ENCODE measurements around the gene RASSF8. TPM values are rescaled to one million over a fixed set of nuclear protein-coding genes. Genes with fewer than 3 reads are reported as not detected.
A peak's percentile ranks its signal among the peaks of the same experiment; 100 is the strongest.

The RASSF8 gene
- total RNA-seq, 1 donor from 2014 or later = 77.0 TPM

GRCh38 chr12:26026713-26027112, 68.2 kb downstream of the RASSF8 start:
- TF ChIP-seq, protein P1, sequence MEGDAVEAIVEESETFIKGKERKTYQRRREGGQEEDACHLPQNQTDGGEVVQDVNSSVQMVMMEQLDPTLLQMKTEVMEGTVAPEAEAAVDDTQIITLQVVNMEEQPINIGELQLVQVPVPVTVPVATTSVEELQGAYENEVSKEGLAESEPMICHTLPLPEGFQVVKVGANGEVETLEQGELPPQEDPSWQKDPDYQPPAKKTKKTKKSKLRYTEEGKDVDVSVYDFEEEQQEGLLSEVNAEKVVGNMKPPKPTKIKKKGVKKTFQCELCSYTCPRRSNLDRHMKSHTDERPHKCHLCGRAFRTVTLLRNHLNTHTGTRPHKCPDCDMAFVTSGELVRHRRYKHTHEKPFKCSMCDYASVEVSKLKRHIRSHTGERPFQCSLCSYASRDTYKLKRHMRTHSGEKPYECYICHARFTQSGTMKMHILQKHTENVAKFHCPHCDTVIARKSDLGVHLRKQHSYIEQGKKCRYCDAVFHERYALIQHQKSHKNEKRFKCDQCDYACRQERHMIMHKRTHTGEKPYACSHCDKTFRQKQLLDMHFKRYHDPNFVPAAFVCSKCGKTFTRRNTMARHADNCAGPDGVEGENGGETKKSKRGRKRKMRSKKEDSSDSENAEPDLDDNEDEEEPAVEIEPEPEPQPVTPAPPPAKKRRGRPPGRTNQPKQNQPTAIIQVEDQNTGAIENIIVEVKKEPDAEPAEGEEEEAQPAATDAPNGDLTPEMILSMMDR (IDR thresholded peaks at IDR 0.05) = no peak
- TF ChIP-seq EZH2phosphoT487 (IDR thresholded peaks at IDR 0.05) = no peak
- no peak for TF ChIP-seq EZH2 (IDR thresholded peaks at IDR 0.05)
- peaks cover 18% of the 10 kb centered on the region for H4K20me1 ChIP-seq (ENCODE audit: low read depth)
- no peak overlapping the region for H2AFZ ChIP-seq (replicated peaks)

DNA sequence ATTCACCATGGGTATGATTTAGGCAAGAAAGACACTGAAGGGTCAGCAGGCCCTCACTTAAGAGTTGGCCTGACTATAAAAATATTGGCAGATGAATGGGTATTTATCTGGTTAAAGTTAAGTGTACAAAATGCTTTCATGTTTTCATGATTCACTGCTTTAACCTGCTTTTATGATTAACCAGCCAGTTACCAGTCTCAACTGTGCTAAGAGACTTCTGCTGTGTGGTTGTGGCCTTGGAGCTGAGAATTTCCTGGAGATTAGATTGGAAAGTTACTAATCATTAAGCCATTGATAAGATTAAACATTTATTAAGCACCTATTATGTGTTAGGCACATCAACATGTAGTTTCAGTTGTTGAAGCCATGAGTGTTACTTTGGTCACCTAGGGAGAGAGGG, 68.9 kb downstream of the RASSF8 start:
- no peaks in the 10 kb centered on the region for H3K27me3 Mint-ChIP-seq (ENCODE audit: insufficient read depth, low read depth)
- peaks cover 85% of the 10 kb centered on the region for H3K79me2 ChIP-seq (ENCODE audit: low read depth)
- no peak overlapping the region for H3K4me3 ChIP-seq

More at GRCh38 chr12:26026713-26027112, 68.2 kb downstream of the RASSF8 start:
- no peak overlapping the region for H3K4me2 ChIP-seq
- peaks cover 10% of the 10 kb centered on the region for H3K4me1 ChIP-seq
- H3F3A ChIP-seq (ENCODE audit: low read depth) = peaks cover 10% of the 10 kb centered on the region
- no peak overlapping the region for H3K27ac ChIP-seq
- DNase-seq (ENCODE audit: low spot score) = no peak
- H3K9ac ChIP-seq = no peak overlapping the region
- Mint-ChIP-seq H3K9me3 (peaks cover 14% of the 10 kb centered on the region), H3K27me3 (ENCODE audit: insufficient read depth, low read depth) (no peaks in the 10 kb centered on the region), H3K27ac (no peak overlapping the region), H3K36me3 (peaks cover 17% of the 10 kb centered on the region), H3K4me3 (no peak overlapping the region), H3K4me1 (peaks cover 13% of the 10 kb centered on the region)
- H3K27me3 ChIP-seq = no peaks in the 10 kb centered on the region
- no peak overlapping the region for H3K4me3 ChIP-seq
- peaks cover 85% of the 10 kb centered on the region for H3K79me2 ChIP-seq (ENCODE audit: low read depth)
- H3K36me3 ChIP-seq = no peaks in the 10 kb centered on the region
- H3K9me3 ChIP-seq (ENCODE audit: low read depth) = no peaks in the 10 kb centered on the region

DNA sequence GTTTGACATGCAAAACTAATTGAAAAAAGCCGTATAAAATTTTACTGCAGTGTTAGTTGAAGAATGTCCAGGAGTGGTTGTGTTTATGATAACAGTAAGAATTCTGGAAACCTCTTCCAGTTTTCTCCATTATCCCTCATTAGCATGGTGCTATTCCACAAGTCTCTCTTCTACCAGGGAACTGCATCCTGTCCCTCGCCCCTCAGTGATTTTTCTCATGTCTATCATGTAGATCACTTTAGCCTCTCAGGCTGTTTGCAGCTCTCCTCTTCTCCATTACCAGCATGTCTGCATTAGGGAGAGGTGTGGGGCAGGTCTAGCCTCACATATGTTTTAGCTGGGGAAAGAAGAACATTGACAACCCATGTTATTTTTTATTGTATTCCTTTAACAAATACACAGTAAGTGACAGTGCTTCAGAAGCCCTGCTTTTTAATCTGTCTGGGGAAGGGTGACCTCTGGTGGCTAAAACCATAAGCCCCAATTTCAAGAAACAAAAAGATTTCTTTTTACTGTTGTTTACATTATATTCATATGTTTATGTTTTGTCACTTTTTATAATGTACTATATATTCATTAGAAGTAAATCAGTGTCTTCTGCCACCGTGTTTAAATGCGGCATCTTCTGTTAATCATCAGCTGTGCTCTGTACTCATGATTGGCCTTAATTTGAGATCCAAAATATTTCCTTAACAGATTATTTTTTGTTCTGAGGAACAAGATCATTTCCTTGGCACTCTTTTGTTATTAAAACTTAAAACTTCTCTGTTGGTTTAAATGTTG, 70.7 kb downstream of the RASSF8 start:
- Mint-ChIP-seq H3K4me3 (no peak overlapping the region), H3K27me3 (ENCODE audit: insufficient read depth, low read depth) (no peaks in the 10 kb centered on the region), H3K9me3 (peaks cover 10% of the 10 kb centered on the region), H3K4me1 (peaks cover 21% of the 10 kb centered on the region), H3K36me3 (peaks cover 8% of the 10 kb centered on the region), H3K27ac (no peak overlapping the region)
- no peaks in the 10 kb centered on the region for H3K9me3 ChIP-seq (ENCODE audit: low read depth)
- H3K9ac ChIP-seq = no peak overlapping the region
- peaks cover 7% of the 10 kb centered on the region for H3K4me1 ChIP-seq
- no peak overlapping the region for H2AFZ ChIP-seq (replicated peaks)
- H3K36me3 ChIP-seq = no peaks in the 10 kb centered on the region
- H3K27me3 ChIP-seq = no peaks in the 10 kb centered on the region
- H3F3A ChIP-seq (ENCODE audit: low read depth) = peaks cover 8% of the 10 kb centered on the region
- H4K20me1 ChIP-seq (ENCODE audit: low read depth) = peaks cover 36% of the 10 kb centered on the region
- DNase-seq (ENCODE audit: low spot score) = peak; percentile 59
- H3K27ac ChIP-seq = no peak overlapping the region
- H3K4me2 ChIP-seq = no peak overlapping the region
- no peak overlapping the region for H3K4me3 ChIP-seq
- TF ChIP-seq, protein P1 (IDR thresholded peaks at IDR 0.05) = peak; percentile 91
- no peak for TF ChIP-seq EZH2phosphoT487 (IDR thresholded peaks at IDR 0.05)
- no peak for TF ChIP-seq EZH2 (IDR thresholded peaks at IDR 0.05)
- H3K79me2 ChIP-seq (ENCODE audit: low read depth) = peaks cover 84% of the 10 kb centered on the region

More for the DNA sequence above, 68.9 kb downstream of the RASSF8 start:
- Histone ChIP-seq H4K20me1 (ENCODE audit: low read depth) (peaks cover 19% of the 10 kb centered on the region), H2AFZ (replicated peaks) (no peak overlapping the region), H3F3A (ENCODE audit: low read depth) (peaks cover 8% of the 10 kb centered on the region), H3K27ac (no peak overlapping the region), H3K4me2 (no peak overlapping the region), H3K9me3 (ENCODE audit: low read depth) (no peaks in the 10 kb centered on the region), H3K9ac (no peak overlapping the region), H3K4me1 (peaks cover 4% of the 10 kb centered on the region), H3K36me3 (no peaks in the 10 kb centered on the region), H3K27me3 (no peaks in the 10 kb centered on the region)
- DNase-seq (ENCODE audit: low spot score) = no peak
- Mint-ChIP-seq H3K9me3 (peaks cover 13% of the 10 kb centered on the region), H3K4me3 (no peak overlapping the region), H3K27ac (peak overlapping the region; percentile 1), H3K36me3 (peaks cover 12% of the 10 kb centered on the region), H3K4me1 (peaks cover 13% of the 10 kb centered on the region)
- TF ChIP-seq, protein P1 (IDR thresholded peaks at IDR 0.05) = no peak
- TF ChIP-seq EZH2 (IDR thresholded peaks at IDR 0.05) (no peak), EZH2phosphoT487 (IDR thresholded peaks at IDR 0.05) (no peak)
